NCI-H1105 treated with DMSO at 0.1 percent for 48 hours (cell line): Measurements from ENCODE around the gene SLC16A9.
"Not testable (repeated sequence)": the region's sequence is repeated elsewhere in the genome, so short reads cannot be mapped to it uniquely, and the experiment has no call there.

Experiments
- DNase-seq: peaks from one replicate; lab custom pipeline; 2025; lab: John Stamatoyannopoulos, UW

The SLC16A9 gene

DNA sequence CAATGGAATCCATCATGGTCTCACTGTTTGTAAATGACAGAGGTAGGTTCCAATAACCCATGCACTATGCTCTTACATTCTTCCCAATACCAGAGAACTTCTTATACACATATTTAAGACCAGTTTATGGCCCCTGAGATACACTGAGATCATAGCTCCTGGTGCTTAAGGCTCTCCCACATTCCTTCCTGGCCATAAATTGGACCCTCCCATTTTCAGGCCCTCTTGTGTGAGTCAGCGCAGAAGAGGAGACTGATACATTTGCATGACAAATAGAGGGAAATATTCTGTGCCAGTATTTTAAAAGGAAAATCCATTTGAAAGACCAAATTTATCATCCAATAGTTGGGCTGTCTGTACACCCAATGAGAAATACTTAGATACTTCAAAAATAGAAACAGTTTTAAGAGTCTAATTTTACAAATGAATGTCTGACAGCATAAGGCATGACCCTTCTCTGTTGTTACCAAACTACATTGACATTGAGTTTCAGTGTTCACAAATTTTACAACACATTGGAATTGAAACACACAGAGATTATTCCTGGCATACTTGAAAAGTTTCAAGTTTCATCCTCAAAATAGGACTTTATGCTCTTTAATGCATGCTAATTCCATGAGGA lies 35.3 kb downstream of the SLC16A9 start:
- DNase-seq: no peak

DNA sequence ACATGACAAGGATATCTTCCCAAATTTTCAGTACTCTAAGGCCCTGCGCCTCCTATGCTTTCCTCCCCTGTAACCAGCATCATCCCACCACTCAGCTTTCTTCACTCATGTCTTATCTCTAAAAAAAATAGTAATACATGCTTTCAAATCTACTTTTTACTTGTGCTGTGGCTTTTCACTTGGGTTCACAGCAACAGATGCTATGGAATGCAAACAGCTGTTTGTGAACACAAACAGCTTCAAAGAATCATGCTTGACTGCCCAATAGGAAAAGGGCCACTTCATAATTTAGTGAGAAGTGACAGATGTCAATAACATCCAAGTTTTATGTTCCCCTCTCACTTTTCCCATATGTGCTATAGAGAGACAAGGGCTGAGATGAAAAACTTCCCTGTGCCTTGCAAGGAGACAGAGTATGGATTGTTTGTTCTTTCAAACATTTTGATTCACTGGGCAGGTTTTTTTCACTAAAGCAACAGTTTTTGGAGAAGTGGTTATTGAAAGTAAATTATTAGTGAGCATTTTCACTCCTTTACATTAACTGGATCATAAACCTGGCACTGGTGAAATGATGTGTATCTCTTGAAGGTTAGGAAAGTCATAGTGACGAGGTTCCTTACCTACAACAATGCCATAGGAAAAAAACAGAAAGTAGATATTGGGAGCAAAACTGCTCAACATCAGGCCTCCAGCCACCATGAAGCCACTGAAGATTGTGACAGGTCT lies 37.3 kb downstream of the SLC16A9 start:
- DNase-seq: no peak

DNA sequence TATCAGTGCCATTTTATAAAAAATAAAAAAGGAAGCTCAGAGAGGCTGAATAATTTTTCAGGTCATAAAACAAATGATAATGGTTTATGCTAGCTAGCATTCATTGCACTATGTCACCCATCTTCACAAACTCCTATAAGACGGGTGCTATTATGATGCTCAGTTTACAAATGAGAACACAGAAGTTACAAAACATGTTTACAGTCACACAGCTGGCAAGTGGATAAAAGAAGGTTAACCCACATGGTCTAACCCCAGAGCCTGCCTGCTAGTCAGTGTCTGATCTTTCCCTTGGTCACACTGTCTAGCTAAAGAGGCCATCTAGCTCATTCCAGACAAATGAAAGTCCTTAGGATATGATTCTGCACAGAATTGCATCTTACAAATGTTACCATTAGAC lies 39.4 kb downstream of the SLC16A9 start:
- DNase-seq: no peak

DNA sequence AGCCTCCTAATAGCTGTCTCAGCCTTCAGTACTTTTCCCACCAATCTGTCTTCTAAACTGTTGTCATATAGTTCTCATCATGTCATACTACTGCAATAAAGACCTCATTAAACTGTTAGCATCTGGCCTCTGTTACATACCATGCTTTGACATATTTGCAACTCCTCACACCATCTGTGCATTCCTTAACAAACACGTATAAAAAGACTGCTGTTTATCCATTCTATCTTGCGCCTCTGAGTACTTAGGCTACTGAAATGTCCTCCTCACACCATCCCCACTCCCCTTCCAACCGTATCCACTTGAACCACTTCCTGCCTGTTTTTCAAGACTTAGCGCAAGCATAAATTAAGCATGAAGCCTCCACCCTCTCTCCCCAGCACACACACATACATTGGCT lies 41.6 kb downstream of the SLC16A9 start:
- DNase-seq: no peak

DNA sequence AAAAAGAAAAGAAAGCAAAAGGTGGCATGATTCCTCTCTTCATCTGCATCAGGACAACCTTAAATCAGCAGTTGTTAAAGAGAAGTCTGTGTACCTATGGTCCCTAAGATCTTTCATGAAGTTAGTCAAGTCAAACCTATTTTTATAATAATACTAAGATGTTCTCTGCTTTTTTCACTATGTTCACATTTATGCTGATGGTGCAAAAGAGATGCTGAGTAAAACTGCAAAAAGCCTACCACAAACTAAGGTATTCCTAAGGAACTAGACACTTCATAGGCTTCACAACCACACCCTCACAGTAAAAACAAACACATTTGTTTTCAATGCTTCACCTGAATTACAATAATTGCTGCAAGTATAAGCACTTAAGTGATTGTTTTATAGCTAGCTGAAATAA lies 43.3 kb downstream of the SLC16A9 start:
- no peak for DNase-seq

DNA sequence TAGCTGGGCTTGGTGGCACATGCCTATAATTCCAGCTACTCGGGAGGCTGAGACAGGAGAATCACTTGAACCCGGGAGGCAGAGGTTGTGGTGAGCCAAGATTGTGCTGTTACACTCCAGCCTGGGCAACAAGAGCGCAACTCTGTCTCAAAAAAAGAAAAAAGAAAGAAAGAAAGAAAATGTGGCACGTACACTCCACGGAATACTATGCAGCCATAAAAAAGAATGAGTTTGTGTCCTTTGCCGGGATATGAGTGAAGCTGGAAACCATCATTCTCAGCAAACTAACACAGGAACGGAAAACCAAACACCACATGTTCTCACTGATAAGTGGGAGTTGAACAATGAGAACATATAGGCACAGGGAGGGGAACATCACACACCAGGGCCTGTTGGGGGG lies 46.4 kb downstream of the SLC16A9 start:
- not testable (repeated sequence) for DNase-seq

DNA sequence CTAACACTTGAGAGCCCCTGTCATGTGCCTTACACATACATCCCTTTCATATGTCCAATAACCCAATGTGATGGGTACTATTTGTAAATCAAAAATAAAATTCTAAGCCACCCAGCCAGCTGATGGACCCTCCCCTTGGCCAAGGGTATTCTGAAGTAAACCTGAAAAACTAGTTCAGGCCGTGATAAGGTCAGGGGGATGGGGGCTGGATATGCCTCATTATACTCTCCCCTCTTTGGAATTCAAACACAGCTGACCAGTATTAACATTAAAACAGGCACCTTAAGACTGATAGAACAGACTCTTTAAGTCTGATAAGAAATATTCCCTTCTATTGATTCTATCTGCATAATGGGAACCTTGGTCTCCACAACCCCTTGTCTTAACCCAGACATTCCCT lies 51.9 kb downstream of the SLC16A9 start:
- DNase-seq: no peak

DNA sequence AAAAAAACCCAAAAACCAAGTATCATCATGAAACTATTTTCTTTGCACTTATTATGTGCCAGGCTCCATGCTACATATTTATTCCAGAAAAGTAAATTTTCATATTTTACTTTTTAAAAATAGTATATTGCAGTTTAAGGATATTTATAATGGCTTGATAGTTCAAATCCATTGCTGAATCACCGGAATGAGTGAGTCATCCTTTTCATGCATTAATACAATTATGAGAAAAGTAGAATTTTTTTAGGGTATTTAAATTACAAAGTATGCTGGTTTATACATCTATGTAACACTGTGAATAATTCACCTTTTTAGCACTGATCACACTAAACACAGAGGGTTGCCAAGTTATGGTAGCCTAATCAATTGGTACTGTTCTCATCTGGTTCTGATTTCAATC lies 54.3 kb downstream of the SLC16A9 start:
- DNase-seq: no peak

DNA sequence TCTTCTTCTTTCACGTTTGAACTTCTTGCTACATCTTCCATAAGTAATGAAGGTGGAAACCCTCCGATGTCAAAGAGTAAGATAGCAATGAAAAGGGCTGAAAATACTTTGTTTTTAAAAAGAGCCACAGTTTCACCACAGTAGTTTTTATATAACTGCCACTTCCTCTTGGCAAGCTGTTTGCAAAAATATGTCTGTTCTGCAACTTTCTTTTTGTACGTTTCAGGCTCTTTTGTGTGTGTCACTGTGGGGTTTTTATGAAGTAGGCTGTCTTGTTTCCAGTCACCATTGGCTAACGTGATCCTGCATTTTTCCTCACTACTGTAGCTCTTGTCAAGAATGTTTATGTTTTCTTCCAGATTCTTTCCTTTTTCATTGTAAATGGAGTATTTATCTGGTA lies 55.6 kb downstream of the SLC16A9 start:
- DNase-seq: no peak

DNA sequence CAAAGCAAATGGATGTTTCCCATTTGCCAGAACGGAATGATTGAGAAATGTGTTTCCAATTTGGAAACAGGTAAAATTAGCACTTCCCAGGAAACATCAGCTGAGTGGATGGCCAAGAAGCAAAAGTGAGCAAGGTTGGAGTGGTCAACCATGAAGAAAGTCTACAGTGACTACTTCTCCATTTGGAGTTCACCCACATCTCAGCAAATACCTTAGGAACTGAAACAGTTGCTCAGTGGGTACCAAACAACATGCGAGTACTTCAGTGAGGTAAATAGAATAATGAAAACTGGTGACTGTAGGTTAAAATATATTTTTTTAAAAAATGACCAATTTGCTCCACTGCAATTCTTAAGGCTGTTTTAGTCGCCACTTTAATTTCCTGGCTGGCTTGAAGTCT lies 57.7 kb downstream of the SLC16A9 start:
- DNase-seq: no peak

DNA sequence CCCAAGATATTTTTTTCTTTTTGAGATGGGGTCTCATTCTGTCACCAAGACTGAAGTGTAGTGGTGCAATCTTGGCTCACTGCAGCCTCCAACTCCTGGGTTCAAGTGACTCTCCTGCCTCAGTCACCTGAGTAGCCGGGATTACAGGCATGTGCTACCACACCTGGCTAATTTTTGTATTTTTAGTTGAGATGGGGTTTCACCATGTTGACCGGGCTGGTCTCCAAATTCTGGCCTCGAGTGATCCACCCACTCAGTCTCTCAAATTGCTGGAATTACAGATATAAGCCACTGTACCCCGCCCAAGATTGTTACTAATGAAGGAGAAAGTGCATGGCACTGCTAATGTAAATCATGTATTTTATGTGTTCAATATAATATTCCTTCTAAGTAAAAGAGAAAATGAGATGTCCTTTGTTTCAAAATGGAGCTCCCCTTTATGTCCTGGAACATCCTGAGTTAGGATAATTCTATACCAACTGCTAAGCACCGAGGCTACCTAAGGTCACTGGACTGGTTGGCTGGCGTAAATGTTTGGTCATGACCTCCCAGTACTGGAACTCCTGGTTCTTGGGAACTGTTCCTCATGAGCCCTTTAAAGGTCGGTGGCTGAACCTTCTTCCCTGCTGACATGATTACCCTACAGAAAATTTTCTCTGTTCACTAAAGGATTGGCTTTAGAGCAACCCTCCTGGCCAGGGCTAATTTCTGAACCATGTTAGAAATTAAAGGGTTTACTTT lies 59.9 kb downstream of the SLC16A9 start:
- DNase-seq: no peak

DNA sequence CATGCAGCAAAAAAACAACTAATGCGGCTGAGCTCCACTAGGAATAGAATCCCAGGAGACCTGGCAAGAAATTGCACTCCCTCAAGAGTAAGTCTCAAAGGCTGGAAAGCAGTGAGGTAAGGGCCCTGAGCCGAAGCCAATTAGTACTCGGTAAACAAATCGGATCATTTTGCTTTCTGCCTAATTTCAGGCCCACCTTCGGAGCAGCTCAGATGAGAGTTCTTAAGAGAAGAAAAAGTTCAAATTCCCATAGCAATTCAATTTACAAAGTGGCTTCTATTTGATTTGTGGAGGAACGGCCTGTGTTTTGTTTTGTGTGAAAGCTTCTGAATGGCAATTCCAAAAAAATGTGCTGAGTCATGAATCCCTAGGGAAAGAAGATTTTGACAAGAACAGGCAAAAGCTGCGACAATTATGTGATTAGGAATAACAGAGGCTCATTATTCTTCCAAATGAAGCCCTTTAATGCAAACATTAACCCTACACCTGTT lies 60.9 kb downstream of the SLC16A9 start:
- DNase-seq: peak; percentile 79

DNA sequence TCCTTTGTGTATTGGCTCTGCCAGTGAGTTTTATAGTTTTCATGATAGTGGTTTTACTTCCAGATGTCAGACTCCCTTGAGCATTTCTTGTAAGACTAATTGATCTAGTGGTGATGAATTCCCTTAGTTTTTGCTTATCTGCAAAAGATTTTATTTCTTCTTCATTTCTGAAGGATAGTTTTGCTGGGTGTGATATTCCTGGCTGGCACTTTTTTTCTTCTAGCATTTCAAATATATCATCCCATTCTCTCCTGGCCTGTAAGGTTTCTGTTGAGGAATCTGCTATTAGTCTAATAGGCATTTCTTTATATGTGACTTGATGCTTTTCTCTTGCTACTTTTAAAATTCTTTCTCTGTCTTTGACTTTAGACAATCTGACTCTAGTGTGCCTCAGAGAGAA lies 64.8 kb downstream of the SLC16A9 start:
- no peak for DNase-seq

DNA sequence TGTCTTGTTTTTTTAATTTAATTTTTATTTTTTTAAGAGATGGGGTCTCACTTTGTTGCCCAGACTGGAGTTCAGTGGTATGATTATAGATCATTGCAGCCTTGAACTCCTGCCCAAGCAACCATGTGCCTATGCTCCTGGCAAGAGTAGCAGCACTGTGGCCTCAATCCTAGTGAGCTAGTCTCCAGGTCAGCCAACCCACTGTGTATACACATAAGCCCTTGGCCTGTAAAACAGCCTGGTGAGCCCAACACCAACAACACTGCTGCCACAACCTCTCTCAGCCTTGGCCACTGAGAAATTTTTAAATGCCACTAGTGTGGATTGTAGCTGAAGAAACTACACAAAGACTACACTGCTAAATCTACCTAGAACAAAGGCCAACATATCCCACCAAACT lies 68.0 kb downstream of the SLC16A9 start:
- not testable (repeated sequence) for DNase-seq

DNA sequence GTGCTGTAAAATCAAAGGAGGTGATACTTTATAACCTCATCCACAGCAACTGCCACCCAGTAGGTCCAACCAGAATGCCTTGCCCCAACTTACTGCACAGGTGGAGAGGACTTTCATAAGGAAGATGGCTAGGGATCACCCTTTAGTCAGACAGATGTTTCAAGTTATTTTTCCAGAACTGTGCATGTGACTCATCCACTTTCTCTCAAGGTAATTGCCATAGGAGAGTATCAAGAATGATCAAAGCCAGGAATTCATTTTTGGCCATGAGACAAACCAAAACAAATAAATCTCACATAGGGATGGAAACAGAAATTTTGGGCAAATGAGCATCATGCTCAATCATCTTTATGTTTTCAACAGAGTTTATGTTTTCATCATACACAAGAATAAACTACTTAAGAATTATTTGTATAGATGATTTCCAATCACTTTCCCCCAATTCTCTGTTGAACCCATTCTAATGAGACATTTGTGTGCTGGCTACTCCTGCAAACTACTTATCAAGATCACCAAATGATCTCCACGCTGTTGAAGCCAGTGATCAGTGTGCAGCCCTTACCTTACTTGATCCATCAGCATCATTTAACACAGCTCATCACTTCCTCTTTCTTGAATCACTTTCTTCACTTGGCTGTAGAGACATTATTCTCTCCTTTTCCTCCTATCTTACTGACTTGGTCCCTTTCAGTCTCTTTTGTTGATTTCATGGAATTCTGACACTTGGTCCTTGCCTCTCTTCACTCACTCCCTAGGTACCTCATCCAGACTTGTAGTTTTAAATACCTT lies 74.0 kb downstream of the SLC16A9 start:
- no peak for DNase-seq

DNA sequence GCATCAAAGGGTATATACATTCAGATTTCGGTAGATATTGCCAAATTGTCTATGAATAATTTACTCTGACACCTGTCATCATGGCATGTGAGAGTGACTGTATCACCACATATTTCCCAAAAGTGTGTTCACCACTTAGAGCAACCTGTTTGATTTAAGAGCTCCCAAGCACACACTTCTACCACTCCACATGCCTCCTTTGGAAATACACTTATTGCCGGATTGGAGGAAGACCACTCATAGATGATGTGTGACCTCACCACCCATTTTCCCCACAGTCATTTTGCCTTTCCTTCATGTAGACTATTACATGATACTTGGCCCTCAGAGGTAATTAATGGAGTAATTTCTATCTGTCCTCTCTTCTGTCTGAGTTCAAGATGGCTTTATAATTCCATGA lies 75.5 kb downstream of the SLC16A9 start:
- DNase-seq: no peak

DNA sequence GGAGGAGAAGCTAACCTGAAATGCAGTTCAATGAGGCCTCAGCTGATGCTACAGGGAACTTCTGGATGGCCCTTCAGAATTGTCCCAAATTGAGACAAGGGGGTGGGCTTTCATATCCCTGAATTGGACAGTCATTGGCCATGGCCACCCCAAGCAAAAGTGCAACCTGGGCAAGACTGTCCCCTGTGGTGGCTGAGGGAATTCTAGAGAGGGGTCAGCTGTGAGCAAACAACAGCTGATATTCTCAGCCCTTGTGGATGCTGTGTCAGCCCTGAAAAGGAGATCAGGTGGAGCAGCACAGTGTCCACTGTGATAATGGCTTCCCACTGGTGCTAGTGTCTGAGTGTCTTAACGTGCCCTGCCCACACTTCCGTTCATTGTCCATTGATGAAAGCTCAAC lies 76.6 kb downstream of the SLC16A9 start:
- DNase-seq: no peak

DNA sequence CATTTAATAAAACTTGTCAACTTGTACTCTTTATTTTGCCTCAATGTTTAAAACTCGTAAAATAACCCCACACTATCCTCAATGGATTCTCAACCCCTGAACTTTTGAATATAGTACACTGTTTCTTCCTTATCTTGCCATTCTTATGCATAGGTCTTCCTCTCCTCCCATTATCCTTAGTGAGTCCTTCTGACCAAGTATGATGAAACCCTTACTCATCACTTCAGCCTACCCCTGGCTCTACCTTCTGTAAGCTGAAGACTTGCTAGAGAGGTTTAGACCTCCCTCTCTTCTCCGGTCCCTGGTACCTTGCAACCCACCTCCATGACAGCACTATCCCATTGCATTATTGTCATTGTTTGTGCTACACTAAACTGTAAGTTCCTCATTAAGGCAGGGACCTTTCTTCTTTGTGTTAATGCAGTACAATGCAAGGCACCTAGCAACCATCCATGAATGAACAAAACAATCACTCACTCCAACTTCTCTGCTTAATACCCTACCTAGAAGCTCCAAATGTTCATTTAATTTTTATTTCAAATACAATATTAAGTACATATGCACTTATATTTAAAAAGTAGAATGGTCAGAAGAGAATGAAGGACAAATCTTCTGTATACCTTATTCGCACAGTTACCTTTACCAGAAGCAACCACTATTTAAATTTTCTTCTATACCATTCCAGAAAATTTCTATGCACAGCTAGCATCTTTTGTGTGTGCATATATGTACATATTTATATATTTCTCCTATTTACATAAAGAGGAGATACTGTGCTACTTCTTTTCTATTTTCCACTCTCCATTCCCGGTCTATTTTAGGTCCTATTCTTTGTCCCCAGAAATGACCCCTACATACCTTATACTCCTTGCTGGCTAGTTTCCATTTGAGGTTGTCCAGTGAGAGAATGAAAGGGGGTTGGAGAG lies 77.5 kb downstream of the SLC16A9 start:
- no peak for DNase-seq

DNA sequence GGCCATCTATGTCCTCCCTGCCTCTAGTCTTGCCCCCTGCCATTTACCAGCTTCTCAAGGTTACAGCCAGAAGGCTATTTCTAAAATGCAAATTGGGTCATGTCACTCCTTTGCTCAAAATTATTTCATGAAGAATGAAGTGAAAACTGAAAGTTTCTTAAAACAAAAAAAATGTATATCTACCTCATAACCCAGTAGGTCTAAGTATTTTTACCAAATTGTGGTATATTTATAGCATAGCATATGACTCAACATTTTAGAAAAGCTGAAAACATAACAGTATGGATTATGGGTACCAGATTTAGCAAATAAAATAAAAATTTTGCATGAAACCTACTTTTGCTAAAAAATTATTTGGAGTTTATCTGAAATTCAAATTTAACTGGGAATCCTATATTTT lies 78.4 kb downstream of the SLC16A9 start:
- no peak for DNase-seq

DNA sequence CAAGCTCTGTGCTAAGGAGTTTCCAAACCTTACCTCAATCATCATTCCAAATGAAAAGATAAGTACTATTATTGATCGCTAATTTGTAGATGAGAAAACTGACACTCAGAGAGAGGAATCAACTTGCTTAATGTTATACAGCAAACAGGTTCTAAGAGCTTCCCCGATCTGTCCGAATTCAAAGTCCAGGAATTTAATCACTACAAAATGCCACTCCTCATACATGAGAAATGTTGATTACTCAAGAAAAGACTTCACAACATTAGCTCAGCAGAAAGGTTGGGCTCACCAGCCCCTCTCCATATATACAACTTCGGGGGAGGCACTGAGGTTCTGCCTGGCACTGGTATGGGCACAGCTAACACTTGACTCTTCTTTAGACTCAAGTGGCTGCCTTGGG lies 80.7 kb downstream of the SLC16A9 start:
- DNase-seq: no peak

DNA sequence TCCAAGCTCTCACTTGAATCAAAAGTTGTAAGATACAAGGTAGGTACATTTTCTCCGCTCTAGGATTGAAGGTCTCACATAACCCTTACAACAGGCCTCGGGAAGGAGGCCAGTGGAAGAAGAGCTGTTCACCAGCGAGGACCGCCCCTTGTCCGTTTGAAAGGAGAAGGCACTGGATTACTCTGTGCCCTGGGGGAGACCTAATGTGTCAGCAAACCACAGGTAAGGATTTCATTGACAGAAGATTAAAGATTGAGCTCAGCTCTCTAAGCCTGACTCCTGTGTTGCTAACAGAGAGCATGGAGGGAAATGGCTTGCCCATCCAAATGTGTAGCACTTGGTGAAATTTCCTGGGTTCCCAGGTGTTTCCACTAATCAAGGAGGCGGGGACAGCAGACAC lies 81.2 kb downstream of the SLC16A9 start:
- no peak for DNase-seq
